ENCODE data around the gene CFB.

DNA sequence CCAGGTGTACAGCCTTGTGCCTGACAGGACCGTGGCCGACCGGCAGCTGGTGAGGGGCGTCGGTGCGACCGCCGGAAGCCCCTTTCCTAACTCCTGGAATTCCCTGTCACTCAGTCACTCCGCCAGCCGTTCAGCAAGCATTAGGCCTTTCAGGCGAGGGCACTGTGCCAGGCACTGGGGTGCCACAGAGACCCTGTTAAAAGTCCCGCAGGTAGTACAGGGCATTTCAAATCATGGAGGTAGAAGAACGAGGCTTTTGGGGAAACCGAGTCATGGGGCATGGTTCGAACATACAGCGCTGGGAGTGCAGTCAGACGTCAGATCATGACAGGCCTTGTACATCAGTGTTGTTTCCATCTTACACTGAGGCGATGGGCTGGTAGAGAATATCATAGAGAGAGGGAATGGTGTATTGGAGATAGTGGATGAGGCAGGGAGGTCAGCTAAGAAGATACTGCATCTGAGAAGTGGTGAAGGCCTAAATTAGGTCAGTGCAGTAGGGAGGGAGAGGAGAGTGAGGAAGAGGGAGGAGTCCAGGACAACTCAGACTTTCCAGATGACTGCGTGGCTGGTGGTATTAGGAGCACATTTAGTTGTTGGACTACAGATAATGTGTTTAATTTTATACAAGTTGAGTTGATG is 26.9 kb downstream of the CFB start:
- TF ChIP-seq, protein P1, sequence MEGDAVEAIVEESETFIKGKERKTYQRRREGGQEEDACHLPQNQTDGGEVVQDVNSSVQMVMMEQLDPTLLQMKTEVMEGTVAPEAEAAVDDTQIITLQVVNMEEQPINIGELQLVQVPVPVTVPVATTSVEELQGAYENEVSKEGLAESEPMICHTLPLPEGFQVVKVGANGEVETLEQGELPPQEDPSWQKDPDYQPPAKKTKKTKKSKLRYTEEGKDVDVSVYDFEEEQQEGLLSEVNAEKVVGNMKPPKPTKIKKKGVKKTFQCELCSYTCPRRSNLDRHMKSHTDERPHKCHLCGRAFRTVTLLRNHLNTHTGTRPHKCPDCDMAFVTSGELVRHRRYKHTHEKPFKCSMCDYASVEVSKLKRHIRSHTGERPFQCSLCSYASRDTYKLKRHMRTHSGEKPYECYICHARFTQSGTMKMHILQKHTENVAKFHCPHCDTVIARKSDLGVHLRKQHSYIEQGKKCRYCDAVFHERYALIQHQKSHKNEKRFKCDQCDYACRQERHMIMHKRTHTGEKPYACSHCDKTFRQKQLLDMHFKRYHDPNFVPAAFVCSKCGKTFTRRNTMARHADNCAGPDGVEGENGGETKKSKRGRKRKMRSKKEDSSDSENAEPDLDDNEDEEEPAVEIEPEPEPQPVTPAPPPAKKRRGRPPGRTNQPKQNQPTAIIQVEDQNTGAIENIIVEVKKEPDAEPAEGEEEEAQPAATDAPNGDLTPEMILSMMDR (conservative IDR thresholded peaks at IDR 0.05; ENCODE audit: low read depth, low read length) = no peak
- no peak for TF ChIP-seq EZH2 (IDR thresholded peaks at IDR 0.05; ENCODE audit: low read length, unreplicated experiment)
